ENCODE results near the gene WAC.
A peak's percentile ranks its signal among the peaks of the same experiment; 100 is the strongest.
"Not testable (repeated sequence)": the region's sequence is repeated elsewhere in the genome, so short reads cannot be mapped to it uniquely, and the experiment has no call there.

Gene WAC

GRCh38 chr10:28616514-28616913, 83.6 kb downstream of the WAC start:
- no peak for DNase-seq (ENCODE audit: low read depth)

- DNase-seq (ENCODE audit: low read depth): no peak
Observed at GRCh38 chr10:28619455-28619854, 86.5 kb downstream of the WAC start.

- DNase-seq (ENCODE audit: low read depth): no peak
Observed at GRCh38 chr10:28620251-28620650, 87.3 kb downstream of the WAC start.

- no peak for DNase-seq (ENCODE audit: low read depth)
Observed at GRCh38 chr10:28623483-28623882, 90.6 kb downstream of the WAC start.

- DNase-seq (ENCODE audit: low read depth): no peak
Observed at GRCh38 chr10:28624351-28624750, 91.4 kb downstream of the WAC start.

- DNase-seq (ENCODE audit: low read depth): peak; percentile 56
Observed at GRCh38 chr10:28627102-28627501, 94.2 kb downstream of the WAC start.

GRCh38 chr10:28628184-28628893, 95.4 kb downstream of the WAC start:
- DNase-seq (ENCODE audit: low read depth): peak; percentile 79

GRCh38 chr10:28631896-28632583, 99.1 kb downstream of the WAC start:
- peak; percentile 54 for DNase-seq (ENCODE audit: low read depth)

- DNase-seq (ENCODE audit: low read depth): no peak
Observed at GRCh38 chr10:28632584-28632945, 99.6 kb downstream of the WAC start.

- DNase-seq (ENCODE audit: low read depth): no peak
Observed at GRCh38 chr10:28633750-28634149, 100.8 kb downstream of the WAC start.

GRCh38 chr10:28637346-28637745, 104.4 kb downstream of the WAC start:
- DNase-seq (ENCODE audit: low read depth): no peak

- no peak for DNase-seq (ENCODE audit: low read depth)
Observed at GRCh38 chr10:28638392-28638791, 105.5 kb downstream of the WAC start.

- DNase-seq (ENCODE audit: low read depth): no peak
Observed at GRCh38 chr10:28640551-28640950, 107.6 kb downstream of the WAC start.

GRCh38 chr10:28644647-28645046, 111.7 kb downstream of the WAC start:
- DNase-seq (ENCODE audit: low read depth): no peak

GRCh38 chr10:28652106-28652505, 119.2 kb downstream of the WAC start:
- no peak for DNase-seq (ENCODE audit: low read depth)

- DNase-seq (ENCODE audit: low read depth): no peak
Observed at GRCh38 chr10:28652703-28653102, 119.8 kb downstream of the WAC start.

- not testable (repeated sequence) for DNase-seq (ENCODE audit: low read depth)
Observed at GRCh38 chr10:28658824-28659223, 125.9 kb downstream of the WAC start.

- DNase-seq (ENCODE audit: low read depth): peak; percentile 91
Observed at GRCh38 chr10:28661035-28661434, 128.1 kb downstream of the WAC start.

GRCh38 chr10:28663576-28664368, 130.9 kb downstream of the WAC start:
- peak; percentile 85 for DNase-seq (ENCODE audit: low read depth)

GRCh38 chr10:28664369-28664740, 131.4 kb downstream of the WAC start:
- peak; percentile 71 for DNase-seq (ENCODE audit: low read depth)

GRCh38 chr10:28666751-28667467, 134.0 kb downstream of the WAC start:
- no peak for DNase-seq (ENCODE audit: low read depth)

Data from EH (cell line).